Urinary bladder (tissue), 4 donors: Measurements from ENCODE around the gene ASPHD1. TPM values are rescaled to one million over a fixed set of nuclear protein-coding genes. Genes with fewer than 3 reads are reported as not detected.
"Not testable (repeated sequence)": the region's sequence is repeated elsewhere in the genome, so short reads cannot be mapped to it uniquely, and the experiment has no call there.

Source experiments
- DNase-seq: peaks from one replicate; pipeline ENCODE4 v3.0.0-alpha.2; 2015; ENCODE audit errors: extremely low spot score
- H3K27ac ChIP-seq: one replicate; pipeline ENCODE4 v1.5.1; 2013; ENCODE audit warnings: low read depth, mild to moderate bottlenecking, moderate library complexity
- H3K36me3 ChIP-seq: one replicate; pipeline ENCODE4 v1.6.1; 2013; ENCODE audit warnings: mild to moderate bottlenecking, moderate library complexity; ENCODE audit not compliant: insufficient read depth
- H3K4me1 ChIP-seq: one replicate; pipeline ENCODE4 v1.6.1; 2013; ENCODE audit warnings: mild to moderate bottlenecking, moderate library complexity; ENCODE audit not compliant: insufficient read depth
- H3K4me3 ChIP-seq: one replicate; pipeline ENCODE4 v1.5.1; 2013; ENCODE audit warnings: low read depth, low read length
- WGBS: extraction: QIAGEN DNeasy Blood & Tissue Kit; methylation state at CpG from one replicate; pipeline ENCODE4 v1.1.7; 2013; 5-methylcytosine and 5-hydroxymethylcytosine counted together
- polyA plus RNA-seq: library from polyadenylated mRNA; stranded (reverse); fragments of 200-250 nt; gene quantifications from one replicate; pipeline ENCODE4 v1.2.3, GENCODE V29; 2013
- total RNA-seq: library from RNA; depleted of rRNA; stranded (reverse); fragments of >200 nt; gene quantifications from one replicate; pipeline ENCODE4 v1.2.3, GENCODE V29; 2014
- donor health status: healthy with polysubstance abuse.
- donor health status: healthy.

The ASPHD1 gene
- total and polyA plus RNA-seq, 2 donors = 0.16 to 1.1 TPM

DNA sequence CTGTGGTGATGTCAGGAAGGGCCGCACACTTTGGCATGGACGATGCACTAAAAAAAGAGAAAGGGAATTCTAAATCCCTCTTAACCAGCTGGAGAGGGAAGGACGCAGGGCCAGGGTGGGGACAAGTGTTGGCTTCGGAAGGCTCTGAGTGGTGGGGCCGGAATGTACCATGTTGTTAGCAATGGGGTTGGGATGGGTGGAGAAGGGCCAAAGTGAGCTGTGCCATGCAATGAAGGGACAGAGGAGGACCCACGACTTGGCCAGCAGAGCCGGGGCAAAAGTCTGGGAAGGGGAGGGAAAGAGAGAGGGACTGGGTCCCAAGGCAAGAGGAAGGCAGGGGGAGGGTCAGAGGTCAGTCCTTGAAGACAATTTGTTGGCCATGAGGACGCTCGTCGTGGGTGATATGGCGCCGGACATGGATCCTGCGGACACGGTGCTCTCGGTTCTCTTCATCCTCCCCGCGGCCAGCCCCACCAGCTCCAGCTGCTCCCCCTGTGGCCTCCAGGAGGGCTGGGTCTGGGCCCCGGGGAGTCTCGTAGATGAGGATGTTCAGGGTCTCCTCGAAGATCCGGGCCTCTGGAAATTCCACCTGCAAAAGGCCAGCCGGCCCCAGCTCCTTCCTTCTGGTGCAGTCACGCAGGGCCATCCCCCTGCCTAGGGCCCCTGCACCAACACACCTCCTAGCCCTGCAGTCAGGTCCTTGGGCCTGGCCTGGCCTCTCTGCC is 6.4 kb downstream of the ASPHD1 start:
- Histone ChIP-seq H3K4me3 (no peak overlapping the region), H3K4me1 (no peaks in the 10 kb centered on the region), H3K27ac (no peak overlapping the region), H3K36me3 (no peaks in the 10 kb centered on the region)
- WGBS = 82% methylated on average over 23 of the region's 23 CpGs
- DNase-seq = no peak

DNA sequence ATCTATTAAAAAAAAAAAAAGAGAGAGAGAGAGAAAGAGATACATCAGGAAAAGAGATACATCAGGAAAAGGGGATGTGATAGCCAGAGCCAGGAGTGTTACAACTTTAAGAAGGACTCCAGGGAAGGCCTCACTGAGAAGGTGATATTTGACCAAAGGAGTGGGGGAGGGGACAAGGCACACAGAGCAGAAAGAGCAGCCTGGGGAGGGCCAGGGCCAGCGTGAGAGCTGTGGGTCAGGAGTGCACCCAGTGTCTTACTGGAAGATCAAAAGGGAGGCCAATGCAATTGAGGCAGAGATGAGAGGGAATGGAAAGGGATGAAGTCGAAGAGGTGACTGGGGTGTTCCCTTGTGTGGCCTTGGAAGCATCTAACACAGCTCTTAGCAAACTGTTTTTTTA is 7.7 kb downstream of the ASPHD1 start:
- Histone ChIP-seq H3K4me3 (no peak overlapping the region), H3K4me1 (no peaks in the 10 kb centered on the region), H3K27ac (no peak overlapping the region), H3K36me3 (no peaks in the 10 kb centered on the region)
- DNase-seq = no peak
- WGBS = 76% methylated on average over 2 of the region's 2 CpGs

DNA sequence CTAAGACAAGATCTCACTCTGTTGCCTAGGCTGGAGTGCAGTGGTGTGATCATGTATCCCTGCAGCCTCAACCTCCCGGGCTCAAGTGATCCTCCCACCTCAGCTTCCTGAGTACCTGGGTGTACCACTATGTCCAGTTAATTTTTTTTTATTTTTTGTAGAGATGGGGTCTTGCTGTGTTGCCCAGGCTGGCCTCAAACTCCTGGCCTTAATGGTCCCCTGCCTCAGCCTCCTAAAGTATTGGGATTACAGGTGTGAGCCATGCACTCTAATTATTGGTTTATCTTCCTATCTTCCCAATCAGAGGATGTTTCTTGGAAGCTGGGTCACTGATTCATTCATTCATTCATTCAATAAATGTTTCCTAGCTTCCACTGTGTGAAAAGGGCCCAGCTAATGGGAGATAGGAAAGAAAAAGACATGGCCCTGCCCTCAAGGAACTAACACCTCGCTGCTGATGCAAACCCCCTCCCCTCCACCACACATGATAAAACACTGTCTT is 8.5 kb downstream of the ASPHD1 start:
- DNase-seq = no peak
- Histone ChIP-seq H3K4me3 (no peak overlapping the region), H3K27ac (no peak overlapping the region), H3K4me1 (no peaks in the 10 kb centered on the region), H3K36me3 (no peaks in the 10 kb centered on the region)
- 84% methylated on average over 2 of the region's 2 CpGs for WGBS

DNA sequence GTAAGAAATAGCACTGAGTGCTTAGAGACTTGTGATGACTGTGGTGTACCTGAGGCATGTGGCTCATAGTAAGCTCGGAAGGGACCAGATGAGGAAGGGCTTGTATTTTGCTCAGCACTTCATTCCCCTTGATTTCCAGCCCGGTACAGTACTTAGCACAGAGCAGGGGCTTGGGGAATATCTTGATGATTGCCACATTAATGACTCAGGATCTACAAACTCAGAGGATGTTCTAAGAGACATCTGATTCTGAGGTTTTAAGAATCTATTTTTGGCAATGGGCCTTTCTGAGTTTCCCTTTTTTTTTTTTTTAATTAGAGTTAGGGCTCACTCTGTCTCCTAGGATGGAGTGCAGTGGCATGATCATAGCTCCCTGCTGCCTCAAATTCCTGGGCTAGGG is 9.1 kb downstream of the ASPHD1 start:
- no peaks in the 10 kb centered on the region for H3K4me1 ChIP-seq
- 73% methylated on average over 2 of the region's 2 CpGs for WGBS
- H3K4me3 ChIP-seq = no peak overlapping the region
- no peaks in the 10 kb centered on the region for H3K36me3 ChIP-seq
- DNase-seq = no peak
- H3K27ac ChIP-seq = no peak overlapping the region

DNA sequence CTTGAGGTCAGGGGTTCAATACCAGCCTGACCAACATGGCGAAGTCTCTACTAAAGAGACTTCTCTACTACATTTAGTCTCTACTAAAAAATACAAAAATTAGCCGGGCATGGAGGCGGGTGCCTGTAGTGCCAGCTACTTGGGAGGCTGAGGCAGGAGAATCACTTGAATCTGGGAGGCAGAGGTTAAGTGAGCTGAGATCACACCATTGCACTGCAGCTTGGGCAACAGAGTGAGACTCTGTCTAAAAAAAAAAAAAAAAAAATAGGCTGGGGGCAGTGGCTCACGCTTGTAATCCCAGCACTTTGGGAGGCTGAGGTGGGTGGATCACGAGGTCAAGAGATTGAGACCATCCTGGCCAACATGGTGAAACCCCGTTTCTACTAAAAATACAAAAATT is 9.6 kb downstream of the ASPHD1 start:
- DNase-seq, H3K27ac ChIP-seq, H3K36me3 ChIP-seq, H3K4me3 ChIP-seq, H3K4me1 ChIP-seq: not testable (repeated sequence)
- WGBS = 95% methylated on average over 6 of the region's 6 CpGs

DNA sequence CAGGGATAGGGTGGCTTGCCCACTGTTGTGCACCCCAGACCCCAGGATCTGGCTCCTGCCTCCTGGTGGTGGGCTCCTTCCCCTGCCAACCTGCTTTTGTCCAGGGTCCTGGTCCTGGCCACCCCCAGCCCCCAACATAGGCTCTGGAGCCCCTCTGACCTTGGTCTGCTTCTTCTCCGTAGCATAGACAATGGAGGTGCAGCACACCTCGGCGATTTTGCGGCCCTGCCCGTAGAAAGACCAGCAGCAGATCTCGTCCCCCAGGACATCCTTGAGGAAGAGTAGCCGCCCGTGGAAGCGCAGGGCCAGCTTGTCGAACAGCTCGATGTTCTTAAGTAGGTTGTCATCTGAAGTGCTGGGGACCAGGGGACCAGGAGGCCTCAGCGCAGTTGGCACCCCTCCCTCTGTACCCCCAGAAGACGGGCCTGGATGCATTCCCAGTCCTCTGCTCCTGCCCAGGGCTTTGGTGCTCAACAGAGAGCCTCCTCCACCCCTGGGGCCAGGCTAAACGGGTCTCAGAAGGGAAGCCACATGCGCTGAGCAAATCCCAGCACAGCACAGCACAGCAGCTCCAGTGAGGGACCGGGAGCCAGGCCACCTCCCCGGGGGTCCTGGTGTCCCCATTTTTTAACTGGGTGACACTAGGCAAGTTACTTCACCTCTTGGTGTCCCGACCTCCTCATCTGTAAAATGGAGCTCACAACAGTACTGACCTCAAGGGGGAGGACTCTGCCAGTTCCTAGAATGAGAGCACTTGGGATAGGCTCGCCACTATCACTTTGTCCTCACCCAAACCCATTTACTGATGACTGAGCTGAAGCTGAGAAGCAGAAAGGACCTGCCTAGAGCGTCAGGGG is 10.8 kb downstream of the ASPHD1 start:
- WGBS = 84% methylated on average over 20 of the region's 20 CpGs
- no peaks in the 10 kb centered on the region for H3K36me3 ChIP-seq
- H3K4me3 ChIP-seq = no peak overlapping the region
- H3K27ac ChIP-seq = no peak overlapping the region
- DNase-seq = no peak
- no peaks in the 10 kb centered on the region for H3K4me1 ChIP-seq

DNA sequence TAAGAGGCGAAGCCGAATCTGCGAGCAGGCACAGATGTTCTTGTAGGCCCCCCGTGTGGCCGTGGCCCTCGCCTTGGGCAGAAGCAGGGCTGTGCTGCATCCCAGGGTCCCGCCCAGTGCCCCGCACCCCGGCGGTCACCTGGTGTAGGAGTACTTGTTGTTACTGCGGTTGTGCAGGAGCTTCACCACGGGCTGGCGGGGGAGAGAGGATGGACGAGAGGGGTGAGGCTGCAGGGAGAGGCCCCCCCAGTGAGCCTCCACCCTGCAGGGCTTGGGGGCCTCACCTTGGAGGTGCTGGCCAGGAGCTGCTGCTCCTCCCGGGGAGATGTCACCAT is 11.4 kb downstream of the ASPHD1 start:
- H3K36me3 ChIP-seq = no peaks in the 10 kb centered on the region
- no peak overlapping the region for H3K27ac ChIP-seq
- no peak overlapping the region for H3K4me3 ChIP-seq
- no peak for DNase-seq
- no peaks in the 10 kb centered on the region for H3K4me1 ChIP-seq
- WGBS = 79% methylated on average over 15 of the region's 15 CpGs

DNA sequence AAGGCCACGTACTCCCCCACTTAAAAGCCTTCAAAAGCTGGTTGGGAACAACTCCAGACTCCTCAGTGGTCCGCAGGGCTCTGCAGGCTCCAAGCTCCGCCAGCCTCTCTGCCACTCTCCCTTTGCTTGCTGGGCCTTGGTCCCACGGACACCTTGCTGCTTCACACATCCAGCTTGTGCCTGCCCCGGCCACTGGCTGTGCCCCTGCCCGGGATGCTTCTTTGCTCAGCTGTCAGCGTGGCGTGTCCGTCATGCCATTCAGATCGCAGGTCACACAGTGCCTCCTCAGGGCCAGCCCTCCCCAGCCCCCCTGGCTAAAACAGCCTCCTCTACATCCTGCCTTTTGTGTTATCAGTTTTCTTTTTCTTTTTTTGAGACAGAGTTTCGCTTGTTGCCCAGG is 11.8 kb downstream of the ASPHD1 start:
- H3K4me3 ChIP-seq = no peak overlapping the region
- H3K27ac ChIP-seq = no peak overlapping the region
- H3K36me3 ChIP-seq = no peaks in the 10 kb centered on the region
- no peaks in the 10 kb centered on the region for H3K4me1 ChIP-seq
- WGBS = 76% methylated on average over 11 of the region's 11 CpGs
- no peak for DNase-seq

DNA sequence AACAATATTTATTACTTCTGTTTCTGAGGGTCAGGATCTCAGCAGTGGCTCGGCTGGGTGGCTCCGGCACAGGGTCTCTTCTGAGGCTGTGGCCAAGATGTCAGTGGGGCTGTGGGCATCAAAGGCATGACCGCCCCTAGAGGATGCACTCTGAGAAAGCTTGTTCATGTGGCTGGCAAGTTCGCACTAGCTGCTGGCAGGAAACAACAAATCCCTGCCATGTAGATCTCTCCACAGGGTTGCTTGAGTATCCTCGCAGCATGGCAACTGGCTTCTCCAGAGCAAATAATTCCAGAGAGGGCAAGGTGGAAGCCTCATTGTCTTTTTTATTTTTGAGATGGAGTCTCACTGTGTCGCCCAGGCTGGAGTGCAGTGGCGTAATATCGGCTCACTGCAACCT is 13.2 kb downstream of the ASPHD1 start:
- WGBS = 94% methylated on average over 8 of the region's 8 CpGs
- no peaks in the 10 kb centered on the region for H3K36me3 ChIP-seq
- no peak overlapping the region for H3K27ac ChIP-seq
- no peak for DNase-seq
- H3K4me3 ChIP-seq = no peak overlapping the region
- H3K4me1 ChIP-seq = no peaks in the 10 kb centered on the region

DNA sequence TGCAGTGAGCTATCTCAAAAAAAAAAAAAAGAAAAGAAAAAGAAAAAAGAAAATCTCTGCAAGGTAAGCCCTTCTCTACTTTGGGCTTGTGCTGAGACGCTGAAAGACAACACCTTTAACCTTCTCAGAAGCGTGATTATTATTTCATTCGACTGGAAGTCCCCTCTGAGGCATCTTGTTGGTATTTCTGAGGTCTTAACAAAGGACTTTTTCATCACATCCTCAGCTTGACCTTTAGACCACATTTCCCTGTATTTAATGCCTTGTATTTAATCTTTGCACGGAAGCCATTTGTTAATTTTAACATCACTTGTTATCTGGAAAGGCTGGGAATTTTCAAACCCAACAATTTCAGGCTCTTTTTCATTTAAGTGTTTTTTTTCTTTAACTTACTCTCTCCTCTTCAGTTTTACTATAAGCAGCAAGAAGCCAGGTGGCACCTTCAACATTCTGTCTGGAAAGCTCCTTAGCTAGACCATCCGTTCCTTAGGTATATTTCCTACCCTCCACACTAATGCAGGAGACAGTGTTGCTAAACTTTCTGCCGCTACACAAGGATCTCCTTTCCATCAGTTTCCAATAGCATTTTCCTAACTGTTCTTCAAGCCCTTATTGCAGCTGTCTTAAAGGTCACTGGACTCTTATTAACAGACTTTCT is 15.4 kb downstream of the ASPHD1 start:
- H3K27ac ChIP-seq = no peak overlapping the region
- peaks cover 3% of the 10 kb centered on the region for H3K36me3 ChIP-seq
- WGBS = 85% methylated on average over 6 of the region's 6 CpGs
- no peak overlapping the region for H3K4me3 ChIP-seq
- no peak for DNase-seq
- H3K4me1 ChIP-seq = no peaks in the 10 kb centered on the region

DNA sequence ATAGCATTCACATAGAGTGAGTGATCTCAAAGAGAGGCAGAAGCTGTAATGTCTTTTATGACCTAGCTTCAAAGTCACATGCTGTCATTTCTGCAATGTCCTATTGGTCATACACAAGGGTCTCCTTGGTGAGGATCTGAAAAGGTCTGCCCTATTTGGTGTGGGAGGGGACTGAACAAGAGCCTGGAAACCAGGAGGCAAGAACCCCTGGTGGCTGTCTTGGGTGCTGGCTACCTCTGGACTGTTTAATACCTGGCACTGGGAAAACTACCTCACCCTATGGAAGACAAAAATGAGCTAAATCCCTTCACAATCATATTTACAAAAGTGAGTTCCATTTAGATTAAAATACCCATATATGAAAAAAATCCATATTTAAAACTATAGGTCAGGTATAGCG is 16.7 kb downstream of the ASPHD1 start:
- Histone ChIP-seq H3K36me3 (peaks cover 3% of the 10 kb centered on the region), H3K4me1 (no peaks in the 10 kb centered on the region), H3K27ac (no peak overlapping the region), H3K4me3 (no peak overlapping the region)
- WGBS = 97% methylated on average over 1 of the region's 1 CpG
- no peak for DNase-seq

DNA sequence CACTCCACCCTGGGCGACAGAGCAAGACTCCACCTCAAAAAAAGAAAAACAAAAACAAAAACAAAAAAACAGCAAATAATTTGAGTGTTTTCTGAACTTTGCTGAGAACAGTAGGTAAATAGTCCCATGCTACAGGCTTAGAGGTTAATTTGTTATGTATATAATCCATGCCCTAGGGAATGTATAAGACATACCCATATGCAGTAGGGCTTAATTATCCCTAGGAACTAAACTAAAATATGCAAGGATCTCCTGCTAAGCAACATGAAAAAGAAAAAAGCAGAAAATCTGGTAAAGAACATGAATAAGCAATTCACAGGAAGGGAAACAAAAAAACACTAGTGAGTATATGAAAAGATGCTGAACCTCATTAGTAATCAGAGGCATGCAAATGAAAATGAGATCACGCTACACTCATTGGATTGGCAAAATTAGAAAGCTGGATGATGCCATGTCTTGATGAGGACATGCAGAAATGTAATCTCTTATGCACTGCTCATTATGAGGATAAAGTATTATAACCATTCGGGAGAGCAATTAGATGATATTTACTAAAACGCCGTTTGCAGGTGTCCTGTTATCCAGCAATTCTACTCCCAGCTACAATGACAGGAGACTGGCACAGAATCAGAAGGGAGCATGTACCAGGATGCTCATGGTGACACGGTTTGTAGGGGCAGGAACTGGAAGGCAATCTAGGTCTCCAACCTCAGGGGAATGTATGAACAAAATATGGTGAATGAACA is 20.2 kb downstream of the ASPHD1 start:
- peaks cover 3% of the 10 kb centered on the region for H3K36me3 ChIP-seq
- 85% methylated on average over 6 of the region's 6 CpGs for WGBS
- H3K27ac ChIP-seq = no peak overlapping the region
- no peak overlapping the region for H3K4me3 ChIP-seq
- no peaks in the 10 kb centered on the region for H3K4me1 ChIP-seq
- DNase-seq = no peak

DNA sequence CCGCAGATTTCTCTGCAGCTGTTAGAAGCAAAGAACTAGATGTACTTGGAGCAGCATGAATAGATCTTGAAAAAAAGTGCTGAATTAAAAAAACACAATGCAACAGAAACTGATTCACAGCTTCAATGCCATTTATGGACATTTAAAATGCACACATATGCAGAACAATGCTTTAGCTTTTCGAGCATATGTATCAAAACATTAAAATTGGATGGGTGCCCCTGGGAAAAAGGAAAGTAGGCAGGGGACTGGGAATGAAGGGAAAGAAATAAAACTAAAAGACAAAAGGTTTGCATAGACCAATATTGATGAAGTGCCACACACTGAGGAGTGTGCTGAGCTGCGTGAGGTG is 20.7 kb downstream of the ASPHD1 start:
- Histone ChIP-seq H3K27ac (no peak overlapping the region), H3K4me3 (no peak overlapping the region), H3K36me3 (peaks cover 3% of the 10 kb centered on the region), H3K4me1 (no peaks in the 10 kb centered on the region)
- 68% methylated on average over 3 of the region's 3 CpGs for WGBS
- DNase-seq = no peak
